CD8-positive, alpha-beta memory T cell (primary cell): ENCODE measurements around the gene CAPG. TPM values are rescaled to one million over a fixed set of nuclear protein-coding genes. Genes with fewer than 3 reads are reported as not detected.

ENCODE experiments used
- CTCF ChIA-PET: fragments of 350-600 bp; sonication (Branson Sonifier 250); formaldehyde crosslinking; loops from one replicate; lab custom pipeline; 2021; ENCODE audit warnings: antibody characterized with exemption; lab: Charles Lee
- POLR2A ChIA-PET: fragments of 350-600 bp; sonication (Branson Sonifier 250); formaldehyde crosslinking; loops from one replicate; lab custom pipeline; 2021; ENCODE audit warnings: antibody characterized with exemption; lab: Charles Lee
- DNase-seq, 5 donors: peaks; one replicate each; pipeline versions ENCODE4 v3.0.0 to v3.0.0-alpha.2; 2020 to 2022; ENCODE audit warnings: mixed read lengths in 1 of 5
- H3K27ac ChIP-seq: one replicate; pipeline ENCODE4 v1.7.0; 2013; ENCODE audit warnings: low read depth, mild to moderate bottlenecking, low read length, moderate library complexity
- H3K27me3 ChIP-seq: 2 replicates; pipeline ENCODE4 v1.7.0; 2013; ENCODE audit warnings: low read length, mild to moderate bottlenecking; ENCODE audit not compliant: insufficient read depth, poor library complexity, severe bottlenecking
- H3K36me3 ChIP-seq: 2 replicates; pipeline ENCODE4 v1.7.0; 2013; ENCODE audit warnings: mild to moderate bottlenecking, low read length, moderate library complexity; ENCODE audit not compliant: insufficient read depth
- H3K4me1 ChIP-seq: 2 replicates; pipeline ENCODE4 v1.7.0; 2013; ENCODE audit warnings: mild to moderate bottlenecking, low read length, moderate library complexity; ENCODE audit not compliant: insufficient read depth
- H3K4me3 ChIP-seq: 2 replicates; pipeline ENCODE4 v1.7.0; 2013; ENCODE audit warnings: mild to moderate bottlenecking, low read length
- H3K9me3 ChIP-seq: 2 replicates; pipeline ENCODE4 v1.7.0; 2013; ENCODE audit warnings: mild to moderate bottlenecking, low read length
- H3K27ac Mint-ChIP-seq, 8 donors: one replicate each; pipeline ENCODE4 v1.8.0; 2020 to 2021; ENCODE audit warnings: mixed read lengths in 8 of 8, mild to moderate bottlenecking in 6 of 8, inconsistent platforms in 3 of 8, moderate library complexity in 3 of 8
- H3K27me3 Mint-ChIP-seq, 2 donors: one replicate each; pipeline ENCODE4 v1.8.0; 2020 to 2021; ENCODE audit warnings: mixed read lengths in 2 of 2, mild to moderate bottlenecking in 1 of 2, moderate library complexity in 1 of 2
- H3K36me3 Mint-ChIP-seq, 3 donors: one replicate each; pipeline ENCODE4 v1.8.0; 2020 to 2021; ENCODE audit warnings: mixed read lengths in 3 of 3, inconsistent platforms in 1 of 3, mild to moderate bottlenecking in 1 of 3
- H3K4me1 Mint-ChIP-seq, 3 donors: one replicate each; pipeline ENCODE4 v1.8.0; 2020 to 2021; ENCODE audit warnings: mixed read lengths in 3 of 3, inconsistent platforms in 1 of 3, mild to moderate bottlenecking in 1 of 3
- H3K4me3 Mint-ChIP-seq, 7 donors: one replicate each; pipeline ENCODE4 v1.8.0; 2020 to 2021; ENCODE audit warnings: mixed read lengths in 7 of 7, mild to moderate bottlenecking in 6 of 7, moderate library complexity in 4 of 7, inconsistent platforms in 2 of 7
- H3K9me3 Mint-ChIP-seq, 5 donors: one replicate each; pipeline ENCODE4 v1.8.0; 2020 to 2022; ENCODE audit warnings: mixed read lengths in 5 of 5, mild to moderate bottlenecking in 3 of 5, moderate library complexity in 2 of 5, inconsistent platforms in 1 of 5
- polyA plus RNA-seq: library from polyadenylated mRNA; unstranded; fragments of 300-500 nt; fragmentation: Illumina TruSeq; gene quantifications from one replicate; pipeline ENCODE4 v1.2.3, GENCODE V29; 2021
- total RNA-seq, 2 experiments: library from RNA; stranded (reverse); gene quantifications; one replicate each; pipeline ENCODE4 v1.2.3, GENCODE V29; 2021

The CAPG gene
- total and polyA plus RNA-seq, 3 experiments from 2014 or later: 22.3 to 36.0 (median 22.8) TPM

DNA sequence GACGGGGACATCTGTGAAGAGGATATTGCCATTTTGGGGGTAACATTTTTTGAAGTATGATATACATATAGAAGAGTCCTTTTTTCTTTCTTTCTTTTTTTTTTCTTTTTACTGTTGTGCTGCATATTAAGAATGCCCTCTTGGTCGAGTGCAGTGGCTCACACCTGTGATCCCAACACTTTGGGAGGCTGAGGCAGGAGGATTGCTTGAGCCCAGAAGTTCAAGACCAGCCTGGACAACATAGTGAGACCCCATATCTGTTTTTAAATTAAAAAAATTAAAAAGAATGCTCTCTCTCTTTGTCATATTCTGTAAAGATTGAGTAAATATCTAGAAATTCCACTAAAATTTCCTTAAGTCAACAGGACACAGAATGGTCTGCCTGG is 11.9 kb upstream of the CAPG start:
- peak overlapping the region in 1 of 7 donors; percentile 31 for H3K4me3 Mint-ChIP-seq
- DNase-seq: no peak
- Histone ChIP-seq H3K4me3 (no peak overlapping the region), H3K4me1 (peaks cover 27% of the 10 kb centered on the region), H3K27me3 (no peaks in the 10 kb centered on the region), H3K36me3 (no peaks in the 10 kb centered on the region), H3K27ac (no peak overlapping the region), H3K9me3 (no peaks in the 10 kb centered on the region)
- H3K36me3 Mint-ChIP-seq: peaks cover 0 to 2% (median 0%) of the 10 kb centered on the region in 3 donors
- ChIA-PET POLR2A (interaction anchor here (0.8 to 4.0 kb wide), 2 partner anchors 117 to 131 kb away, joined by 3 to 24 read pairs; partner anchors contain the start of gene MAT2A), CTCF (interaction anchor here (1.2 to 14.1 kb wide), 8 partner anchors 8 to 142 kb away, joined by 3 to 327 read pairs (median 6); partner anchors contain the start of genes ELMOD3, GGCX, MAT2A and RETSAT)
- H3K27ac Mint-ChIP-seq: peak overlapping the region in 4 of 8 donors; percentile 7 to 80 (median 38)
- H3K27me3 Mint-ChIP-seq: peaks cover 0 to 1% of the 10 kb centered on the region in 2 donors
- peaks cover 12 to 25% (median 16%) of the 10 kb centered on the region in 3 donors for H3K4me1 Mint-ChIP-seq
- H3K9me3 Mint-ChIP-seq: no peaks in the 10 kb centered on the region

DNA sequence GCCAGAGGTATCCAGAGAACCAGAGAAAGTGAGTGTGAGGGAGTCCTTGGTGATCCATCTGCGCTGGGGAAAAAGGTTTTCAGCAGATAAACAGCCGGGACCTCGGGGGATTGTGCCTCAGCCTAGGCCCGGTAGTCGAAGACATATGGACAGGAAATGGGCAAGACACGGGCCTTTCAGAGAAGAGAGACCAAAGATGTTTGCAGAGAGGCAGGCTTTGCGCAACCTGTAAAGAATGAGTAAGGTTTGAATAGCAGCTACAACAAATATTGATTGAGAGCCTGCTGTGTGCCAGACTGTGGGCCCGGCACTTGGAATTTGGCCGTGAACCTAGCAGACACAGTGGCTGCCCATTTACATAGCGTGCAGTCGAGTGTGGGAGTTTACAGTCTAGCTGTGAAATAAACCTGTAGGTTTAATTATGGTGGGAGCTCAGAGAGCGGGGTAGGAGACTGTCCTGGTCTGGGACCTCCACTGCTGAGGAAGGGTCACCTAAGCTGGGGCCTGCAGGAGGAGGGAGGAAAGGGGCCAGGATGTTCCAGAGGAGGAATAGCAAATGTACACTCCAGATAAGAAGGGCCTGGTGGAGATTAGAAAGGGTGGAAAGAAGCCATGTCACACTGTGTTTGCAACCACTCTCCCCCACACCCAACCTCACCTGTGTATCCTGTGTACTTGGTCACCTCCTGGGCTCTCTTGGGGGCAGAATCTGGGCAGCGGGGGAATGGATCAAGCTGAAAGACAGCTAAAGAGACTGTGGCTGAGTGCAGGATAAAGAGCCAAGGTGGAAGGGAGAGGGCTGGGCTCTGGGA is 11.3 kb upstream of the CAPG start:
- Histone ChIP-seq H3K36me3 (no peaks in the 10 kb centered on the region), H3K27ac (peak overlapping the region; percentile 45), H3K4me1 (peaks cover 27% of the 10 kb centered on the region), H3K27me3 (no peaks in the 10 kb centered on the region), H3K9me3 (no peaks in the 10 kb centered on the region), H3K4me3 (no peak overlapping the region)
- H3K9me3 Mint-ChIP-seq: no peaks in the 10 kb centered on the region
- peak overlapping the region in 1 of 7 donors; percentile 35 for H3K4me3 Mint-ChIP-seq
- H3K36me3 Mint-ChIP-seq: peaks cover 0 to 2% (median 0%) of the 10 kb centered on the region in 3 donors
- POLR2A ChIA-PET: interaction anchor here (0.8 to 4.0 kb wide), 3 partner anchors 16 to 131 kb away, joined by 3 to 24 read pairs (median 3); partner anchors contain the start of gene MAT2A
- DNase-seq: no peak
- CTCF ChIA-PET: interaction anchor here (0.6 to 14.1 kb wide), 14 partner anchors 8 to 216 kb away, joined by 3 to 327 read pairs (median 6); partner anchors contain the start of genes ELMOD3, GGCX, MAT2A and RETSAT
- H3K4me1 Mint-ChIP-seq: peaks cover 12 to 25% (median 16%) of the 10 kb centered on the region in 3 donors
- H3K27ac Mint-ChIP-seq: peak overlapping the region in 5 of 8 donors; percentile 7 to 90 (median 42)
- peaks cover 0 to 1% of the 10 kb centered on the region in 2 donors for H3K27me3 Mint-ChIP-seq

DNA sequence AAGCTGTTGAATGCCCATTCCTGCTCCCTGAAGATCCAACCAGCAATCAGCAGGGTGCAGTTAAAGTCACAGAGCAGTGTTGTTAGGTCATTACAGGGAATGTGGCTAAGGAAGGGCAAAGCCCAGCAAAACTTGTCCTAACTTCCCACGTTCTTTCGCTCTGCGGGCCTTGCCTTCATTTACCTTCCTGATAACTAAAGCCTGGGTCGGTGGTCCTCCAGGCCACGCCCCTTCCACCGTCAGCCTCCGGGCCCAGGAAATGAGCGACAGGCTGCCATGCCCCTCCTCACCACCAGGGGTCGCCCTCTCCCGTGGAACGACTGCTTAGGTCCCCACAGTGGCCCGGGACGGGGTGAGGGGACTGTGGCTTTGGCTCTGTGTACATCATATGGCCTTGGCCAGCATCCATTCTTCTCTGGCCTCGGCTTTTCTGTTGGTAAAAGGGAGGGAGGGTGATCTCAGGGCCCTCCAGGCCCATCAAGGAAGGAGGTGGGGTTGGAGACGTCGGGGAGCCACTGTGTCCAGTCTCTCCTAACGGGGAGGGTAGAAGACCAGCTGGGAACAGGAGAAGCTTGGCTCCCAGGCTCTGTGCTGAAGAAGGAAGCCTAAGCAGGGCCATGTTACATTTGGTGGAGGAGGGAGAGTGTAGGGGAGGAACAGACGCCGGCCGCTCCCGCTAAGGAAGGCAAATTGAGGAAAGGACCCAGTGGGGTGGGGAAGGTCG is 10.5 kb upstream of the CAPG start:
- H3K27ac ChIP-seq: peak overlapping the region; percentile 45

DNA sequence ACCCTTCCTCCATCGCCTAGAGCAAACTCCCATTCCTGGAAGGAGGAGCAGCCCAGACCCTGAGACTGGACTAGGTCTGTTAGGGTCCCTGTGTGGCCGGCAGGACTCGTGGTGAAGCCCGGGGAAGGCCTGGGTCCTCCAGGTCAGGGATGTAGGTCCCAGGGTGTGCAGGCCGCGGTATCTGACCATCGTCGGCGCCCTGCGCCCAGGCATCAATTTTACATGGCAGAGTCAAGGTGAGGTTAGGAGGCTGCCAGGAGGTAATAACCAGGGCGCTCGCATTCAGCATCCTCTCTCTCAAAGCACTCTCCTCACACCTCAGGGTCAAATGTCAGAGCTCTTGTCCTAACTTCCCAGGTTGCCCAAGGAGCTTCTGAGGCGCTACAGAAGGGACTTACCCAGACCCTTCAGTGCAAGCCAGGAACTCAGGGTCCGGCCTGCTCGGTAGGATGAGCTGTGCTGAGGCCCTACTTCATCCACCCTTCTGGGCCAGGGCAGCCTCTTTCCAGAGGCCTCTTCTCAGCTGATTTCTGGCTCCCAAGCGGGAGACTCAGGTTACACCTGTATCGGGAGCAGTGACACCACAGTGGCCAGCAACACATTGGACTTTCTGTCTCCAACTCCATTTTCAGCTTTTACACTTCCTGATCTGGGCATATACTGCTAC is 9.0 kb upstream of the CAPG start:
- Histone ChIP-seq H3K9me3 (no peaks in the 10 kb centered on the region), H3K36me3 (no peaks in the 10 kb centered on the region), H3K27me3 (no peaks in the 10 kb centered on the region), H3K27ac (peak overlapping the region; percentile 70), H3K4me3 (peak overlapping the region; percentile 69), H3K4me1 (peaks cover 28% of the 10 kb centered on the region)
- peaks cover 0 to 4% (median 2%) of the 10 kb centered on the region in 3 donors for H3K36me3 Mint-ChIP-seq
- H3K4me1 Mint-ChIP-seq: peaks cover 12 to 25% (median 16%) of the 10 kb centered on the region in 3 donors
- H3K9me3 Mint-ChIP-seq: no peaks in the 10 kb centered on the region
- H3K27ac Mint-ChIP-seq: peak overlapping the region; percentile 60 to 98 (median 96)
- peak overlapping the region; percentile 90 to 100 (median 98) for H3K4me3 Mint-ChIP-seq
- CTCF ChIA-PET: interaction anchor here (0.8 to 14.1 kb wide), 16 partner anchors 8 to 159 kb away, joined by 3 to 327 read pairs (median 4); partner anchors contain the start of genes ELMOD3, GGCX, MAT2A and RETSAT
- peaks cover 0 to 1% of the 10 kb centered on the region in 2 donors for H3K27me3 Mint-ChIP-seq
- DNase-seq: no peak
- POLR2A ChIA-PET: interaction anchor here (0.5 to 4.0 kb wide), 10 partner anchors 12 to 142 kb away, joined by 3 to 24 read pairs (median 4); partner anchors contain the start of genes ELMOD3, GGCX, MAT2A and RETSAT

More for the DNA sequence above, 10.5 kb upstream of the CAPG start:
- Mint-ChIP-seq H3K4me3 (peak overlapping the region; percentile 57 to 90 (median 74)), H3K27me3 (peaks cover 0 to 1% of the 10 kb centered on the region in 2 donors), H3K36me3 (peaks cover 0 to 2% (median 0%) of the 10 kb centered on the region in 3 donors), H3K27ac (peak overlapping the region in 7 of 8 donors; percentile 18 to 97 (median 61)), H3K4me1 (peaks cover 12 to 25% (median 16%) of the 10 kb centered on the region in 3 donors), H3K9me3 (no peaks in the 10 kb centered on the region)
- H3K27me3 ChIP-seq: no peaks in the 10 kb centered on the region
- CTCF ChIA-PET: interaction anchor here (1.0 to 14.1 kb wide), 17 partner anchors 7 to 217 kb away, joined by 3 to 327 read pairs (median 4); partner anchors contain the start of genes ELMOD3, GGCX, MAT2A and RETSAT
- H3K4me1 ChIP-seq: peaks cover 27% of the 10 kb centered on the region
- DNase-seq: peak; percentile 80 to 90 (median 83)
- H3K9me3 ChIP-seq: no peaks in the 10 kb centered on the region
- H3K4me3 ChIP-seq: peak overlapping the region; percentile 29
- H3K36me3 ChIP-seq: no peaks in the 10 kb centered on the region
- POLR2A ChIA-PET: interaction anchor here (1.0 to 4.0 kb wide), 3 partner anchors 17 to 132 kb away, joined by 3 to 24 read pairs (median 20); partner anchors contain the start of gene MAT2A

DNA sequence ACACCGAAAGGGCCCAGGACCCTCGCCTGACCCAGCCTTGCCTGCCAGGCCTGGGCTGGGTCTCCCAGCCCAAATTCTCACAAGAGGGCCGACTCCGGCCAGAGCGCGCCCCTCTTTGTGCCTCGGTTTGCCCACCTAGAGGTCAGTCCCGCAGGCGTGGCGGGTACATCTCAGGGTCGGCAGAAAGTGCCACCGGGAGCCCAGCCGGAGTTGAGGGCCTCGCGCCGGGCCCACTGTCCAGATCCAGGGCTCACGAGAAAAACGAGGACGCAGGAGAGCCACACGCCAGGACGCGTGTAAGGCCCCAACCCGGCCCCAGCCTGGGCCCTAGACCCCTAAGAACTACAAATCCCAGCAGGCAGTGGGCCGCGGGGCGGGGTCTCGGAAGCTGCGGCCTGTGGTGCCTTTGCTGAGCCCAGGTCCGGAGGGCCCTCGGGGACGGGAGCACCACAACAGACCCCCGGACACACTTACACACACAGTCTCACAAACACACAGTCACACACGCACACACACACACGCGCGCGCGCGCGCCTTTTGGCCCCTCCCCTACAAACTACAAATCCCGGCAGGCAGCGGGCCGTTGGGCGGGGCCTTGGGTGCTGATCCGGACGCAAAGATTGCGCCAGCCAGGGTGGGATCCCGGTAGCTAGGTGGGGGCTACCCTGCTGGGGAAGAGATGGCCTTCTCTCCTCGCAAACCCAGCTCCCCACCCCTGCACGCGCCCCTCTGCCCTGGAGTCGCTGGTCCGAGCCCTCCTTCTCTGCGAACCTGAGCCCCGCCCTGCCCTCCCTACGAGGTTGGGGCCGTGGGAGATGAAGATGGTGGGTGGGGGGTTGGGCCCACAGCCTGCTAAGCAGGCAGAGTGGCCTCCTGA is 8.2 kb upstream of the CAPG start, which contains the start of gene SH2D6:
TSS of gene SH2D6 (plus strand) at position 583 of the 877 bp plus-strand sequence. CDS start 10,752 bp downstream, outside the sequence.
- H3K9me3 Mint-ChIP-seq: no peaks in the 10 kb centered on the region
- Histone ChIP-seq H3K27me3 (no peaks in the 10 kb centered on the region), H3K4me3 (peak within 1 kb of the TSS; percentile 69), H3K4me1 (peaks cover 31% of the 10 kb centered on the region), H3K27ac (peak within 1 kb of the TSS; percentile 70), H3K9me3 (no peaks in the 10 kb centered on the region), H3K36me3 (no peaks in the 10 kb centered on the region)
- ChIA-PET POLR2A (interaction anchor here (0.5 to 4.0 kb wide), 12 partner anchors 11 to 143 kb away, joined by 3 to 24 read pairs (median 4); partner anchors contain the start of genes ELMOD3, GGCX, MAT2A and RETSAT), CTCF (interaction anchor here (0.6 to 14.1 kb wide), 10 partner anchors 11 to 222 kb away, joined by 3 to 327 read pairs (median 7); partner anchors contain the start of genes ELMOD3, GGCX, MAT2A and RETSAT)
- H3K36me3 Mint-ChIP-seq: peaks cover 0 to 4% (median 2%) of the 10 kb centered on the region in 3 donors
- DNase-seq: peak; percentile 71 to 86 (median 75)
- peak within 1 kb of the TSS; percentile 78 to 98 (median 97) for H3K27ac Mint-ChIP-seq
- peaks cover 3 to 5% of the 10 kb centered on the region in 2 donors for H3K27me3 Mint-ChIP-seq
- peak within 1 kb of the TSS; percentile 90 to 100 (median 98) for H3K4me3 Mint-ChIP-seq
- peaks cover 14 to 28% (median 16%) of the 10 kb centered on the region in 3 donors for H3K4me1 Mint-ChIP-seq

DNA sequence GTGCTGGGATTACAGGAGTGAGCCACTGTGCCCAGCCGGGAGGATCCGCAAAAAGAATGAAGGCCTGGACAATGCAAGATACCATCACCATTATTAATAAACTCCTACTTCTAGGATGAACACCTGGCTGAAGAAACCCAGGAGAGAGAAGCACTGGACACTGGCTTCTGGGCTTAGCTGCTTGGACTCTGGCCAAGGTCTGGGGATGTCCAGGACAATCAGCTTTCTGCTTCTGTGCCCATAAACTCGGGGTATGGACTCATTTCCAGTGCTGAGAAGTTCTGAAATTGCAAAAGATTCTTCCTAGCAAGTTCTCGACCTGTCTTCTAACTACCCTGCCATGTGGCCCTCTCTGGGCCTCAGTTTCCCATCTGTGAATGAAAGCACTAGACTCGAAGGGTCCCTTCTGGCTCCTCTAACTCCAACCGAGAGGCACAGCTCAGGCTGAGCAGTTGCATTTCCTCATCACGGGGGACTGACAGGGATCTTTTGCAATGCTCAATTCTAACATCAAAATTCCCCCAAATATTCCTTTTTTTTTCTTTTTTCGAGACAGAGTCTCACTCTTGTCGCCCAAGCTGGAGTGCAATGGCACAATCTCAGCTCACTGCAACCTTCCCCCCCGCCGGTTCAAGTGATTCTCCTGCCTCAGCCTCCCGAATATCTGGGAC is 5.9 kb upstream of the CAPG start:
- POLR2A ChIA-PET: no interaction called here
- Mint-ChIP-seq H3K27ac (peak overlapping the region in 1 of 8 donors; percentile 12), H3K9me3 (no peaks in the 10 kb centered on the region)

More for the DNA sequence above, 5.9 kb upstream of the CAPG start:
- peaks cover 5% of the 10 kb centered on the region in 2 donors for H3K27me3 Mint-ChIP-seq
- Histone ChIP-seq H3K27me3 (no peaks in the 10 kb centered on the region), H3K4me1 (peaks cover 33% of the 10 kb centered on the region), H3K4me3 (no peak overlapping the region), H3K27ac (no peak overlapping the region), H3K36me3 (no peaks in the 10 kb centered on the region), H3K9me3 (no peaks in the 10 kb centered on the region)
- DNase-seq: no peak
- peaks cover 16 to 34% (median 18%) of the 10 kb centered on the region in 3 donors for H3K4me1 Mint-ChIP-seq
- peak overlapping the region in 2 of 7 donors; percentile 6 to 41 for H3K4me3 Mint-ChIP-seq
- H3K36me3 Mint-ChIP-seq: peaks cover 0 to 4% (median 2%) of the 10 kb centered on the region in 3 donors
- CTCF ChIA-PET: interaction anchor here (14.1 kb wide), 1 partner anchor 139 kb away, joined by 327 read pairs; the partner anchor contains the start of gene GGCX
